Fibroblast of skin of right quadriceps (primary cell): ENCODE measurements around the gene CCDC121.
"Not testable (repeated sequence)": the region's sequence is repeated elsewhere in the genome, so short reads cannot be mapped to it uniquely, and the experiment has no call there.

Experiments used
- DNase-seq: peaks from one replicate; pipeline ENCODE4 v3.0.0-alpha.2; 2013

CCDC121 gene

GRCh38 chr2:27634291-27634690, 5.5 kb upstream of the CCDC121 start:
- DNase-seq: no peak

- not testable (repeated sequence) for DNase-seq
Observed at GRCh38 chr2:27630257-27630656, 1.4 kb upstream of the CCDC121 start.

GRCh38 chr2:27627963-27628766, 647 bp downstream of the CCDC121 start:
- peak; percentile 89 for DNase-seq

- DNase-seq: not testable (repeated sequence)
Observed at GRCh38 chr2:27626921-27627320, 1.9 kb downstream of the CCDC121 start.

- DNase-seq: not testable (repeated sequence)
Observed at GRCh38 chr2:27626323-27626722, 2.5 kb downstream of the CCDC121 start.

GRCh38 chr2:27624943-27625342, 3.9 kb downstream of the CCDC121 start:
- DNase-seq: no peak

GRCh38 chr2:27622921-27623384, 5.9 kb downstream of the CCDC121 start:
- DNase-seq: peak; percentile 95

GRCh38 chr2:27621524-27621923, 7.3 kb downstream of the CCDC121 start:
- no peak for DNase-seq

- DNase-seq: no peak
Observed at GRCh38 chr2:27615316-27615715, 13.5 kb downstream of the CCDC121 start.

- DNase-seq: no peak
Observed at GRCh38 chr2:27613985-27614384, 14.8 kb downstream of the CCDC121 start.

- no peak for DNase-seq
Observed at GRCh38 chr2:27606611-27607010, 22.2 kb downstream of the CCDC121 start.

GRCh38 chr2:27596627-27597026, 32.2 kb downstream of the CCDC121 start:
- no peak for DNase-seq

- DNase-seq: not testable (repeated sequence)
Observed at GRCh38 chr2:27595412-27595811, 33.4 kb downstream of the CCDC121 start.

- not testable (repeated sequence) for DNase-seq
Observed at GRCh38 chr2:27594020-27594703, 34.6 kb downstream of the CCDC121 start.

GRCh38 chr2:27593240-27593639, 35.6 kb downstream of the CCDC121 start:
- DNase-seq: no peak

- peak; percentile 7 for DNase-seq
Observed at GRCh38 chr2:27591745-27592144, 37.1 kb downstream of the CCDC121 start.

- DNase-seq: peak; percentile 10
Observed at GRCh38 chr2:27588308-27588707, 40.5 kb downstream of the CCDC121 start.

GRCh38 chr2:27587025-27587424, 41.8 kb downstream of the CCDC121 start:
- no peak for DNase-seq

- DNase-seq: no peak
Observed at GRCh38 chr2:27584597-27584996, 44.2 kb downstream of the CCDC121 start.

GRCh38 chr2:27583390-27583915, 45.4 kb downstream of the CCDC121 start:
- no peak for DNase-seq

GRCh38 chr2:27582695-27583389, 46.0 kb downstream of the CCDC121 start, which contains the start of gene ZNF512:
Gene ZNF512 (plus strand): TSS chr2:27583042. CDS start chr2:27583113, 71 bp downstream.
- DNase-seq: peak; percentile 95

GRCh38 chr2:27582129-27582694, 46.6 kb downstream of the CCDC121 start:
- no peak for DNase-seq
